ENCODE results near the gene ZBTB4.

GRCh38 chr17:7416323-7416722 is 63.1 kb downstream of the ZBTB4 start:
- TF ChIP-seq, protein P1, sequence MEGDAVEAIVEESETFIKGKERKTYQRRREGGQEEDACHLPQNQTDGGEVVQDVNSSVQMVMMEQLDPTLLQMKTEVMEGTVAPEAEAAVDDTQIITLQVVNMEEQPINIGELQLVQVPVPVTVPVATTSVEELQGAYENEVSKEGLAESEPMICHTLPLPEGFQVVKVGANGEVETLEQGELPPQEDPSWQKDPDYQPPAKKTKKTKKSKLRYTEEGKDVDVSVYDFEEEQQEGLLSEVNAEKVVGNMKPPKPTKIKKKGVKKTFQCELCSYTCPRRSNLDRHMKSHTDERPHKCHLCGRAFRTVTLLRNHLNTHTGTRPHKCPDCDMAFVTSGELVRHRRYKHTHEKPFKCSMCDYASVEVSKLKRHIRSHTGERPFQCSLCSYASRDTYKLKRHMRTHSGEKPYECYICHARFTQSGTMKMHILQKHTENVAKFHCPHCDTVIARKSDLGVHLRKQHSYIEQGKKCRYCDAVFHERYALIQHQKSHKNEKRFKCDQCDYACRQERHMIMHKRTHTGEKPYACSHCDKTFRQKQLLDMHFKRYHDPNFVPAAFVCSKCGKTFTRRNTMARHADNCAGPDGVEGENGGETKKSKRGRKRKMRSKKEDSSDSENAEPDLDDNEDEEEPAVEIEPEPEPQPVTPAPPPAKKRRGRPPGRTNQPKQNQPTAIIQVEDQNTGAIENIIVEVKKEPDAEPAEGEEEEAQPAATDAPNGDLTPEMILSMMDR (IDR thresholded peaks at IDR 0.05; ENCODE audit: poor library complexity, severe bottlenecking): no peak
- TF ChIP-seq POLR2AphosphoS5 (IDR thresholded peaks at IDR 0.05) (no peak), EP300 (conservative IDR thresholded peaks at IDR 0.05; ENCODE audit: poor library complexity, severe bottlenecking) (no peak)

All from neural cell (in vitro differentiated cells).